SK-N-SH treated with all-trans-retinoic acid at 6 μM for 48 hours (cell line): ENCODE results near the gene OMD.

Experiments used
- ISL1 ChIP-seq: fragments of 250-450 bp; sonication (Bioruptor Pico); IDR thresholded peaks from 2 replicates; pipeline ENCODE4 v2.1.2; 2022; ENCODE audit warnings: mild to moderate bottlenecking, moderate library complexity
- ZFP30 ChIP-seq: fragments of 450-650 bp; formaldehyde crosslinking; IDR thresholded peaks from 2 replicates; pipeline ENCODE4 v1.5.0; 2022; ENCODE audit warnings: mild to moderate bottlenecking, moderate library complexity

DNA sequence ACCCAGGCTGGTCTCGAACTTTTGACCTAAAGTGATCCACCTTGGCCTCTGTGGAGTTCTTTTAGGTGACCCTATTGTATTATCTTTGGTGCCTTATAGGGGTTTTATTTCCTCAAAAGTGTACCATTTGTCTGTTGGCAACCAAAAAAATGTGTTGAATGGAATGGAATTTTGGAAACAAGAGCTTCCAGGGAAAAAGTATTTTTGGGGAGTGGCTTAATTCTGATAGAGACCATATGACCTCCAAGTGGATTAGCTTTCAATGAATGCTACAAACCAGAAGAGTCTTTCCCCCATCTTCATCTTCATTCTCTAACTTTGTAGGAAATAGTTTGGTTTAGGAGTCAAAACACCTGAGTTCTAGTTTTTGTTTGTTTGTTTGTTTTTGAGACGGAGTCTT, 16.5 kb downstream of the OMD start:
- TF ChIP-seq ZFP30 (CRISPR knock-in tag) (no peak), ISL1 (CRISPR knock-in tag) (no peak)
